ENCODE data around the gene GZF1.
"Not testable (repeated sequence)": the region's sequence is repeated elsewhere in the genome, so short reads cannot be mapped to it uniquely, and the experiment has no call there.

The GZF1 gene

GRCh38 chr20:23346002-23346401 lies 16.0 kb upstream of the GZF1 start:
- DNase-seq (ENCODE audit: low read depth in 2 of 2) = no peak

- DNase-seq (ENCODE audit: low read depth in 2 of 2) = no peak
Measured at GRCh38 chr20:23347791-23348190, 14.2 kb upstream of the GZF1 start.

GRCh38 chr20:23348510-23348909 lies 13.5 kb upstream of the GZF1 start:
- not testable (repeated sequence) for DNase-seq (ENCODE audit: low read depth in 2 of 2)

GRCh38 chr20:23349338-23350195 lies 12.4 kb upstream of the GZF1 start:
- DNase-seq (ENCODE audit: low read depth in 2 of 2) = peak in 1 of 2 donors; percentile 55

- peak; percentile 91 to 93 for DNase-seq (ENCODE audit: low read depth in 2 of 2)
Measured at GRCh38 chr20:23350196-23350903, 11.6 kb upstream of the GZF1 start, which contains the start of gene NXT1. NXT1 (plus strand) TSS chr20:23350791; CDS start chr20:23354042, 3,251 bp downstream.

GRCh38 chr20:23350904-23351838 lies 10.8 kb upstream of the GZF1 start:
- peak; percentile 36 to 43 for DNase-seq (ENCODE audit: low read depth in 2 of 2)

- DNase-seq (ENCODE audit: low read depth in 2 of 2) = no peak
Measured at GRCh38 chr20:23356203-23356602, 5.8 kb upstream of the GZF1 start.

- peak; percentile 99 to 100 for DNase-seq (ENCODE audit: low read depth in 2 of 2)
Measured at GRCh38 chr20:23357767-23358562, 4.0 kb upstream of the GZF1 start.

- DNase-seq (ENCODE audit: low read depth in 2 of 2) = no peak
Measured at GRCh38 chr20:23358563-23358906, 3.4 kb upstream of the GZF1 start.

GRCh38 chr20:23358923-23359593 lies 2.9 kb upstream of the GZF1 start:
- no peak for DNase-seq (ENCODE audit: low read depth in 2 of 2)

- no peak for DNase-seq (ENCODE audit: low read depth in 2 of 2)
Measured at GRCh38 chr20:23360531-23360930, 1.5 kb upstream of the GZF1 start.

- no peak for DNase-seq (ENCODE audit: low read depth in 2 of 2)
Measured at GRCh38 chr20:23361119-23361475, 885 bp upstream of the GZF1 start.

- DNase-seq (ENCODE audit: low read depth in 2 of 2) = no peak
Measured at GRCh38 chr20:23362392-23363256, 642 bp downstream of the GZF1 start.

- DNase-seq (ENCODE audit: low read depth in 2 of 2) = no peak
Measured at GRCh38 chr20:23363257-23363649, 1.3 kb downstream of the GZF1 start.

- DNase-seq (ENCODE audit: low read depth in 2 of 2) = no peak
Measured at GRCh38 chr20:23365390-23366165, 3.6 kb downstream of the GZF1 start.

- DNase-seq (ENCODE audit: low read depth in 2 of 2) = no peak
Measured at GRCh38 chr20:23366384-23366783, 4.4 kb downstream of the GZF1 start.

- DNase-seq (ENCODE audit: low read depth in 2 of 2) = no peak
Measured at GRCh38 chr20:23367770-23368169, 5.8 kb downstream of the GZF1 start.

GRCh38 chr20:23368316-23369071 lies 6.5 kb downstream of the GZF1 start:
- no peak for DNase-seq (ENCODE audit: low read depth in 2 of 2)
